Mesenchymal stem cell (in vitro differentiated cells and primary cell): ENCODE measurements around the gene PTPRN2.

ENCODE experiments used
- DNase-seq: peaks from one replicate; pipeline ENCODE4 v3.0.0-alpha.2; 2013
- H2AFZ ChIP-seq: one replicate; pipeline ENCODE4 v1.6.1; 2013; ENCODE audit warnings: low read depth, mild to moderate bottlenecking, control low read depth, inconsistent platforms, low read length, moderate library complexity
- H2AK5ac ChIP-seq: 2 replicates; pipeline ENCODE4 v1.6.1; 2013; ENCODE audit warnings: low read length, moderate library complexity, mild to moderate bottlenecking, inconsistent platforms; ENCODE audit not compliant: severe bottlenecking
- H2BK120ac ChIP-seq: one replicate; pipeline ENCODE4 v1.6.1; 2013; ENCODE audit warnings: low read depth, mild to moderate bottlenecking, inconsistent platforms, low read length, moderate library complexity
- H2BK12ac ChIP-seq, 2 experiments: one replicate each; pipeline ENCODE4 v1.6.1; 2013; ENCODE audit warnings: inconsistent platforms in 2 of 2, low read length in 2 of 2, mild to moderate bottlenecking in 2 of 2, moderate library complexity in 2 of 2, control low read depth in 1 of 2
- H2BK15ac ChIP-seq: one replicate; pipeline ENCODE4 v1.6.1; 2013; ENCODE audit warnings: mild to moderate bottlenecking, low read depth, inconsistent platforms; ENCODE audit not compliant: poor library complexity, severe bottlenecking
- H2BK5ac ChIP-seq: 2 replicates; pipeline ENCODE4 v1.6.1; 2013; ENCODE audit warnings: low read depth, mild to moderate bottlenecking, low read length, control low read depth, inconsistent platforms; ENCODE audit not compliant: poor library complexity, severe bottlenecking
- H3K14ac ChIP-seq, 2 experiments: one replicate each; pipeline ENCODE4 v1.6.1; 2013; ENCODE audit warnings: inconsistent platforms in 2 of 2, low read length in 2 of 2, control low read depth in 1 of 2, mild to moderate bottlenecking in 1 of 2, moderate library complexity in 1 of 2
- H3K18ac ChIP-seq, 2 experiments: one replicate each; pipeline ENCODE4 v1.6.1; 2013; ENCODE audit warnings: inconsistent platforms in 2 of 2, low read length in 2 of 2, control low read depth in 1 of 2, low read depth in 1 of 2, mild to moderate bottlenecking in 1 of 2
- H3K23ac ChIP-seq, 2 experiments: one replicate each; pipeline ENCODE4 v1.6.1; 2013; ENCODE audit warnings: inconsistent platforms in 2 of 2, low read length in 2 of 2, mild to moderate bottlenecking in 2 of 2, moderate library complexity in 2 of 2, control low read depth in 1 of 2
- H3K27ac ChIP-seq: 2 replicates; pipeline ENCODE4 v1.5.1; 2013; ENCODE audit warnings: mild to moderate bottlenecking, moderate library complexity, low read length, control low read depth, inconsistent platforms; ENCODE audit not compliant: poor library complexity, severe bottlenecking
- H3K27me3 ChIP-seq, 2 experiments: 2 replicates each; pipeline versions ENCODE4 v1.6.1 to v1.7.0; 2013; ENCODE audit warnings: low read length in 2 of 2, mild to moderate bottlenecking in 2 of 2, moderate library complexity in 2 of 2, control low read depth in 1 of 2, inconsistent platforms in 1 of 2; ENCODE audit not compliant: control insufficient read depth in 1 of 2, insufficient read depth in 1 of 2
- H3K36me3 ChIP-seq, 2 experiments: 2 replicates each; pipeline versions ENCODE4 v1.6.1 to v1.7.0; 2013; ENCODE audit warnings: low read length in 2 of 2, control low read depth in 1 of 2, inconsistent platforms in 1 of 2, low read depth in 1 of 2, mild to moderate bottlenecking in 1 of 2; ENCODE audit not compliant: insufficient read depth in 2 of 2, control insufficient read depth in 1 of 2
- H3K4ac ChIP-seq, 2 experiments: one replicate each; pipeline ENCODE4 v1.6.1; 2013; ENCODE audit warnings: inconsistent platforms in 2 of 2, low read length in 2 of 2, mild to moderate bottlenecking in 2 of 2, moderate library complexity in 2 of 2, control low read depth in 1 of 2, low read depth in 1 of 2
- H3K4me1 ChIP-seq: 2 replicates; pipeline ENCODE4 v1.6.1; 2013; ENCODE audit warnings: low read depth, low read length, control low read depth; ENCODE audit not compliant: control insufficient read depth, insufficient read depth
- H3K4me2 ChIP-seq: 2 replicates; pipeline ENCODE4 v1.6.1; 2013; ENCODE audit warnings: low read length, mild to moderate bottlenecking, inconsistent platforms; ENCODE audit not compliant: poor library complexity, severe bottlenecking
- H3K4me3 ChIP-seq, 2 experiments: 2 replicates each; pipeline versions ENCODE4 v1.5.1 to v1.7.0; 2013; ENCODE audit warnings: low read length in 2 of 2, mild to moderate bottlenecking in 2 of 2, control low read depth in 1 of 2, low read depth in 1 of 2; ENCODE audit not compliant: insufficient read depth in 1 of 2
- H3K79me1 ChIP-seq: replicated peaks from 2 replicates; pipeline ENCODE4 v1.6.1; 2013; ENCODE audit warnings: mild to moderate bottlenecking, control low read depth, low read length, inconsistent platforms; ENCODE audit not compliant: poor library complexity, severe bottlenecking
- H3K9ac ChIP-seq: 2 replicates; pipeline ENCODE4 v1.7.0; 2013; ENCODE audit warnings: mild to moderate bottlenecking, low read length, moderate library complexity
- H3K9me3 ChIP-seq: 2 replicates; pipeline ENCODE4 v1.7.0; 2013; ENCODE audit warnings: mild to moderate bottlenecking, low read length; ENCODE audit not compliant: control insufficient read depth
- H4K8ac ChIP-seq: one replicate; pipeline ENCODE4 v1.6.1; 2013; ENCODE audit warnings: inconsistent platforms, mild to moderate bottlenecking, low read length, moderate library complexity
- H4K91ac ChIP-seq: one replicate; pipeline ENCODE4 v1.6.1; 2013; ENCODE audit warnings: mild to moderate bottlenecking, low read length, inconsistent platforms
- WGBS: methylation state at CpG from one replicate; pipeline ENCODE4 v1.1.7; 2013; ENCODE audit warnings: mixed read lengths; 5-methylcytosine and 5-hydroxymethylcytosine counted together

Gene PTPRN2

GRCh38 chr7:158129037-158130022, 458.3 kb downstream of the PTPRN2 start:
- Histone ChIP-seq H4K8ac (no peak overlapping the region), H3K4me2 (no peak overlapping the region), H4K91ac (no peak overlapping the region), H3K23ac (no peak overlapping the region), H2AK5ac (no peak overlapping the region), H3K36me3 (no peaks in the 10 kb centered on the region), H3K4me3 (no peak overlapping the region), H3K79me1 (no peaks in the 10 kb centered on the region), H3K18ac (no peak overlapping the region), H2AFZ (no peak overlapping the region), H2BK5ac (no peak overlapping the region), H2BK120ac (no peak overlapping the region), H3K9ac (no peak overlapping the region), H3K14ac (no peak overlapping the region), H3K27me3 (no peaks in the 10 kb centered on the region), H2BK15ac (no peak overlapping the region), H3K27ac (no peak overlapping the region), H3K4ac (no peak overlapping the region), H3K9me3 (peaks cover 10% of the 10 kb centered on the region), H2BK12ac (no peak overlapping the region), H3K4me1 (no peaks in the 10 kb centered on the region)
- DNase-seq, result no peak
- 81% methylated on average over 10 of the region's 12 CpGs for WGBS

GRCh38 chr7:158128572-158128971, 459.1 kb downstream of the PTPRN2 start:
- H3K9me3 ChIP-seq, result peaks cover 10% of the 10 kb centered on the region
- H3K79me1 ChIP-seq, result no peaks in the 10 kb centered on the region
- H3K27me3 ChIP-seq, result no peaks in the 10 kb centered on the region
- no peak overlapping the region for H2BK120ac ChIP-seq
- no peaks in the 10 kb centered on the region for H3K4me1 ChIP-seq
- no peak overlapping the region for H2AK5ac ChIP-seq
- H3K27ac ChIP-seq, result no peak overlapping the region
- no peak overlapping the region for H3K18ac ChIP-seq
- no peak overlapping the region for H2BK12ac ChIP-seq
- no peak for DNase-seq
- no peaks in the 10 kb centered on the region for H3K36me3 ChIP-seq
- no peak overlapping the region for H4K91ac ChIP-seq
- H2BK15ac ChIP-seq, result no peak overlapping the region
- H3K14ac ChIP-seq, result no peak overlapping the region
- 71% methylated on average over 9 of the region's 9 CpGs for WGBS
- H3K4me3 ChIP-seq, result no peak overlapping the region
- H3K23ac ChIP-seq, result no peak overlapping the region
- no peak overlapping the region for H2AFZ ChIP-seq
- no peak overlapping the region for H3K9ac ChIP-seq
- H3K4ac ChIP-seq, result no peak overlapping the region
- no peak overlapping the region for H2BK5ac ChIP-seq
- no peak overlapping the region for H4K8ac ChIP-seq
- no peak overlapping the region for H3K4me2 ChIP-seq

GRCh38 chr7:158127241-158127640, 460.4 kb downstream of the PTPRN2 start:
- Histone ChIP-seq H3K9ac (no peak overlapping the region), H2BK120ac (no peak overlapping the region)

GRCh38 chr7:158126661-158127060, 461.0 kb downstream of the PTPRN2 start:
- Histone ChIP-seq H4K91ac (no peak overlapping the region), H2BK15ac (no peak overlapping the region), H3K23ac (no peak overlapping the region), H3K36me3 (no peaks in the 10 kb centered on the region), H3K27ac (no peak overlapping the region), H2BK5ac (no peak overlapping the region), H2BK12ac (no peak overlapping the region), H3K4me3 (no peak overlapping the region), H3K14ac (no peak overlapping the region), H2AK5ac (no peak overlapping the region), H3K79me1 (no peaks in the 10 kb centered on the region), H3K18ac (no peak overlapping the region), H3K27me3 (no peaks in the 10 kb centered on the region), H4K8ac (no peak overlapping the region), H3K4me2 (no peak overlapping the region), H2BK120ac (no peak overlapping the region), H3K9ac (no peak overlapping the region), H2AFZ (no peak overlapping the region), H3K9me3 (peaks cover 13% of the 10 kb centered on the region), H3K4me1 (no peaks in the 10 kb centered on the region), H3K4ac (no peak overlapping the region)
- WGBS, result 94% methylated on average over 15 of the region's 15 CpGs
- DNase-seq, result no peak

More at GRCh38 chr7:158127241-158127640, 460.4 kb downstream of the PTPRN2 start:
- Histone ChIP-seq H3K4ac (no peak overlapping the region), H3K4me2 (no peak overlapping the region), H2AFZ (no peak overlapping the region), H3K18ac (no peak overlapping the region), H2AK5ac (no peak overlapping the region), H3K14ac (no peak overlapping the region), H3K9me3 (peaks cover 10% of the 10 kb centered on the region), H2BK12ac (no peak overlapping the region), H4K91ac (no peak overlapping the region), H3K79me1 (no peaks in the 10 kb centered on the region), H3K4me3 (no peak overlapping the region), H3K36me3 (no peaks in the 10 kb centered on the region), H3K23ac (no peak overlapping the region), H3K27ac (no peak overlapping the region), H3K27me3 (no peaks in the 10 kb centered on the region), H2BK15ac (no peak overlapping the region), H4K8ac (no peak overlapping the region), H2BK5ac (no peak overlapping the region), H3K4me1 (no peaks in the 10 kb centered on the region)
- WGBS, result 85% methylated on average over 14 of the region's 15 CpGs
- DNase-seq, result no peak
